ENCODE data around the gene CCDC33. TPM values are rescaled to one million over a fixed set of nuclear protein-coding genes. Genes with fewer than 3 reads are reported as not detected.
A peak's percentile ranks its signal among the peaks of the same experiment; 100 is the strongest.
"Not testable (repeated sequence)": the region's sequence is repeated elsewhere in the genome, so short reads cannot be mapped to it uniquely, and the experiment has no call there.

Gene CCDC33
- total RNA-seq, 2 donors from 2014 or later, result 0.10 to 0.21 TPM

- intact Hi-C loops (cut with DNase I), result no loop called here
These were observed 116.3 kb downstream of the CCDC33 start for GRCh38 chr15:74352393-74352910.

GRCh38 chr15:74353992-74354391 lies 117.9 kb downstream of the CCDC33 start:
- H3K27ac ChIP-seq; H3K4me3 ChIP-seq; H3K9me3 ChIP-seq; H3K9ac ChIP-seq (ENCODE audit: low read depth in 2 of 2, low read length in 2 of 2); intact Hi-C loops (cut with DNase I); H3K4me1 ChIP-seq; DNase-seq; H3K36me3 ChIP-seq; H3K27me3 ChIP-seq: not testable (repeated sequence)

More at GRCh38 chr15:74352393-74352910, 116.3 kb downstream of the CCDC33 start:
- Histone ChIP-seq H3K4me1 (no peaks in the 10 kb centered on the region), H3K36me3 (no peaks in the 10 kb centered on the region), H3K9me3 (no peaks in the 10 kb centered on the region), H3K27ac (no peak overlapping the region), H3K4me3 (no peak overlapping the region), H3K9ac (ENCODE audit: low read depth in 2 of 2, low read length in 2 of 2) (no peak overlapping the region), H3K27me3 (no peaks in the 10 kb centered on the region)
- TF ChIP-seq CTCF (IDR thresholded peaks at IDR 0.05), result no peak
- no peak for DNase-seq

GRCh38 chr15:74356050-74356449 lies 119.9 kb downstream of the CCDC33 start:
- H3K4me3 ChIP-seq; DNase-seq; H3K9me3 ChIP-seq; H3K4me1 ChIP-seq; H3K9ac ChIP-seq (ENCODE audit: low read depth in 2 of 2, low read length in 2 of 2); H3K27me3 ChIP-seq; H3K36me3 ChIP-seq; H3K27ac ChIP-seq; intact Hi-C loops (cut with DNase I): not testable (repeated sequence)

GRCh38 chr15:74357514-74357913 lies 121.4 kb downstream of the CCDC33 start:
- H3K4me1 ChIP-seq; DNase-seq; H3K4me3 ChIP-seq; H3K9ac ChIP-seq (ENCODE audit: low read depth in 2 of 2, low read length in 2 of 2); H3K9me3 ChIP-seq; H3K27ac ChIP-seq; intact Hi-C loops (cut with DNase I); H3K27me3 ChIP-seq; H3K36me3 ChIP-seq: not testable (repeated sequence)

GRCh38 chr15:74359376-74359775 lies 123.2 kb downstream of the CCDC33 start:
- H3K27me3 ChIP-seq; H3K36me3 ChIP-seq; H3K9ac ChIP-seq (ENCODE audit: low read depth in 2 of 2, low read length in 2 of 2); H3K4me1 ChIP-seq; intact Hi-C loops (cut with DNase I); H3K27ac ChIP-seq; DNase-seq; H3K9me3 ChIP-seq; H3K4me3 ChIP-seq: not testable (repeated sequence)

- DNase-seq; H3K27ac ChIP-seq; H3K4me3 ChIP-seq; H3K4me1 ChIP-seq; H3K36me3 ChIP-seq; H3K9me3 ChIP-seq; intact Hi-C loops (cut with DNase I); H3K9ac ChIP-seq (ENCODE audit: low read depth in 2 of 2, low read length in 2 of 2): not testable (repeated sequence)
- peaks cover 12% of the 10 kb centered on the region for H3K27me3 ChIP-seq
These were observed 124.7 kb downstream of the CCDC33 start for GRCh38 chr15:74360855-74361254.

- Histone ChIP-seq H3K4me1 (no peaks in the 10 kb centered on the region), H3K27ac (no peak overlapping the region), H3K4me3 (no peak overlapping the region), H3K36me3 (no peaks in the 10 kb centered on the region), H3K9ac (ENCODE audit: low read depth in 2 of 2, low read length in 2 of 2) (no peak overlapping the region), H3K27me3 (peaks cover 25% of the 10 kb centered on the region), H3K9me3 (no peaks in the 10 kb centered on the region)
- no peak for DNase-seq
- TF ChIP-seq CTCF (IDR thresholded peaks at IDR 0.05), result no peak
- intact Hi-C loops (cut with DNase I), result no loop called here
These were observed 126.4 kb downstream of the CCDC33 start for GRCh38 chr15:74362482-74362881.

GRCh38 chr15:74364936-74365597 lies 128.9 kb downstream of the CCDC33 start:
- no peak for DNase-seq
- H3K4me1 ChIP-seq, result no peaks in the 10 kb centered on the region

More at GRCh38 chr15:74364936-74365597, 128.9 kb downstream of the CCDC33 start:
- Histone ChIP-seq H3K27me3 (peaks cover 25% of the 10 kb centered on the region), H3K9me3 (no peaks in the 10 kb centered on the region), H3K36me3 (no peaks in the 10 kb centered on the region), H3K4me3 (no peak overlapping the region), H3K27ac (no peak overlapping the region), H3K9ac (ENCODE audit: low read depth in 2 of 2, low read length in 2 of 2) (peak overlapping the region in 1 of 2 donors; percentile 28)
- TF ChIP-seq CTCF (IDR thresholded peaks at IDR 0.05), result no peak
- intact Hi-C loops (cut with DNase I), result no loop called here

Measured in colonic mucosa (tissue), 4 donors.